ENCODE measurements around the gene KANK3.
A peak's percentile ranks its signal among the peaks of the same experiment; 100 is the strongest.
"Not testable (repeated sequence)": the region's sequence is repeated elsewhere in the genome, so short reads cannot be mapped to it uniquely, and the experiment has no call there.

The KANK3 gene

GRCh38 chr19:8342684-8343482 is at the start of gene KANK3:
Gene KANK3, minus strand, starts transcription at chr19:8343262. Its CDS starts 5,434 bp downstream, at chr19:8337828.
- DNase-seq: peak; percentile 96

- no peak for DNase-seq
Measured at GRCh38 chr19:8392017-8392591, 49.0 kb upstream of the KANK3 start.

DNA sequence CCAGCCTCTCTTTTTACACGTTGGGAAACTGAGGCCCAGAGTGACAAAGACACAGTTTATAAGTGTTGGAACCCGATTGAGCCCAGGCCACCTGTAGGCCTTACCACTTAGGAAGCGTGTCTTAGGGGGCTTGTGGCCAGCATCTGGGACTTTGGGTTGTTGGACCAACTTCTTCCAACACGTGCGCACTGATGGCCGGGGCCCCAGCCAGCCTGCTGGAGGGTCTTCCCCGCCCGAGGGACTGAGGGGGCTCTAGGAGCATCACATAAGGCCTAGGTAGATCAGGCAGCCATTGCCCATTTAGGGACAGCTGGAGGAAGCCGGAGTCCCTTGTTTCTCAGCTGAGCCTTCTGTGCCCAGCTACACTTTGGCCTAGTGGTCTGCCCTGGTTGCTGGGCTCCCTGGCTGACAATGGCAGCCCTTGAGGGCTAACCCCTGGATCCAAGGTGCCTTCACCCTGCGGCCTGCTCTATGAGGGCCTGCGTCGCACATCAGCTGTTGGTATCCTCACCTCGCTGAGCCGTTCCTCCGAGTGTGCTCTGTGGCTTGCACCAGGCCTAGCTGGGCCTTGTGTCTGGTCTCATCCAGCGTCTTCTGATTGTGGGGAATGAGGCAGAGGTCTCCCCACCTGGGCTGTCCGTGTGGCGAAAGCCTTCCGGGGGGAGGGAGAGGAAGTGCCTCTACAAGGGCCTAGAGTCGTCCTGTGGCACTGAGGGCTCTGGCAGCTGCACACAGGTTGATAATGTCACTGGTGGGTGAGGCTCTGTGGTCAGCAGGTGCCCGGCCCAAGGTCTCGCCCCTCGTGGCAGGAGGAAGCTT is 48.3 kb upstream of the KANK3 start:
- DNase-seq: no peak

DNA sequence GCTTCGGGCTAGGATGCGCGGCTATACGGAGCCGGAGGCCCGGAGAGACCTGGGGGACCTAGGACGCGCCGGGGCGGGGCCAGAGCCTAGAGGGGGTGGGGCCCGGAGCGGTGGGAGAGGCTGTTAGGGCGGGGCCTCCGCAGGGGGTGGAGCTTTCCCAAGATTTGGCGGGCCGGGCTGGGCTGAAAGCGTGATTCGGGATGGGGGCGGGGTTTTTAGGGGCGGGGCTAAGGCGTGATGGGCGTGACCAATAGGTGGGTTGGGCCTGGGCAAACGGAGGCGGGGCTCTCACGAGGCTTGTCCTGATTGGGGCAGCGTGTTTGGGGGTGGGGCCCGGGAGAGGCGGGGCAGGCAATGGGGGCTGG is 47.5 kb upstream of the KANK3 start:
- peak; percentile 99 for DNase-seq

DNA sequence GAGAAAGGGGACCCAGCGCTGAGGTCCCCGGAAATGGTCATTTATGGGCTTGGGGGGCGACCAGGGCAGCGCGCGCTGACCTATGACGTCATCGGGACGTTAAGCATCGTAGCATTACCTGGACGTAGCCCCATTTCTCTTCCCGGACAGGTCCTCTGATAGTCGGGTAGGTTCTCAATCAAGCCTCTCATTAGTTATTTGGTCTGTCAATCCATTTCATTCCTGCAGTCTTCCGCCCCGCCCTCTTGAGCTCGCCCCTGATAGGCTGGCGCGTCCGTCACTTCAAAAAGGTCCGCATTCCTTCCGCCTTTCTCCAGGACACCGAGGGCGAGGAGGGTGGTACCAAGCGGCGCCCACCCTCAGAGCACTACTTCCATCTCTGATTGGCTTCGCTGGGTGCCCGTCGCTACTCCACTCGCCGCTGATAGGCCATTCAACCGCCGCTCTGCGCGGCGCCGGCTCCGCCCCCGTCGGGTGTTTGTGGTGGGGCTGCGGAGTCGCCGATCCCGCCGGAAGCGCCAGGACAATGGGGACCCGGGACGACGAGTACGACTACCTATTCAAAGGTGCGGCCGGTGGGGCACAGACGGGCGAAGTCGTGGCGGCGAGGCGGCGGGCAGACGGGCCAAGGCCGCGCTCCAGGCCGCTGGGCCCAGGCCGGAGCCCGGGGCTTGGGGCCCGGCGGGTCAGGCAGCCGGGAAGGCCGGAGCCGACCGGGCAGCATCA is 47.0 kb upstream of the KANK3 start, which contains the start of gene RAB11B:
Gene RAB11B (plus strand): TSS at position 470 of the 726 bp plus-strand sequence. CDS start 57 bp downstream, at position 527.
- DNase-seq: peak; percentile 98

DNA sequence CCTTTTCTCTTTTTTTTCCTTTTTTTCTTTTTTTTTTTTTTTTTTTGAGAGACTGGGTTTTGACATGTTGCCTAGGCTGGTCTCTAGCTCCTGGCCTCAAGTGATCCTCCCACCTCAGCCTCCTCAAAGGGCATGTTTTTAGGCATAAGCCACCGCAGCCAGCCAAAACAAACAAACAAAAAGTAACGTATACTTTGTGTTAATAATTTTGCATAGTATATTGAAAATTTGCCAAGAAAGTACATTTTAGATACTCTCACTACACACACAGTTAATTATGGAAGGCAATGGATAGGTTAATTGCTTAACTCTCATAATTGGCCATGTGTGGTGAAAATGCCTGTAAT is 45.5 kb upstream of the KANK3 start:
- DNase-seq: no peak

DNA sequence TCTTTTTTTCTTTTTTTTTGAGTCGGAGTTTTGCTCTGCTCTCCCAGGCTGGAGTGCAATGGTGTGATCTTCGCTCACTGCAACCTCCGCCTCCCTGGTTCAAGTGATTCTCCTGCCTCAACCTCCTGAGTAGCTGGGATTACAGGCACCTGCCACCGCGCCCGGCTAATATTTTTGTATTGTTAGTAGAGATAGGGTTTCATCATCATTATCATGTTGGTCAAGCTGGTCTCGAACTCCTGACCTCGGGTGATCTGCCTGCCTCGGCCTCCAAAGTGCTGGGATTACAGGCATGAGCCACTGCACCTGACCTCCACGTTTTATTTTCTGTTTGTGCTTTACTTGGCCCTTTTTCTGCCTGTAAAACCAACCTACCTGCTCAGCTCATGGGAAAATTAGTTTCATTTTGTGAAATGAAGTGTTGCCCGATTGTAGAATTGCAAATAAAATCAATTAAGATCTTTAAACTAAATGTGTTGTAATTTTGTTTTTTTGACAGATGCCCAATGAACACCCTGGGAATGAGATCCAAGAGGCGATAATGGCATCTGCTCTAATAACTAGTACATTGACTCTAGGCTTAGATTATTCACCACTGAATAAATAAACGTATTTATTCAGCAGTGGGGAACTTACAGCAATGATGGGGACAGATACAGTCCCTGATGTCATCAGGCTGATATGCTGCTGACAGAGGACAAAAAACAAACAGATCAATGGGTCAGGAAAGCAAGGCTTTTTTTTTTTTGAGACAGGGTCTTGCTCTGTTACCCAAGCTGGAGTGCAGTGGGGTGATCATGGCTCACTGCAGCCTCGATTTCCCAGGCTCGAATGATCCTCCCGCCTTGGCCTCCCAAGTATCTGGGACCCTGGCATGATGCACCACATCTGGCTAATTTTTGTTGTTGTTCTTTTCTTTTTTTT is 44.9 kb upstream of the KANK3 start:
- no peak for DNase-seq

DNA sequence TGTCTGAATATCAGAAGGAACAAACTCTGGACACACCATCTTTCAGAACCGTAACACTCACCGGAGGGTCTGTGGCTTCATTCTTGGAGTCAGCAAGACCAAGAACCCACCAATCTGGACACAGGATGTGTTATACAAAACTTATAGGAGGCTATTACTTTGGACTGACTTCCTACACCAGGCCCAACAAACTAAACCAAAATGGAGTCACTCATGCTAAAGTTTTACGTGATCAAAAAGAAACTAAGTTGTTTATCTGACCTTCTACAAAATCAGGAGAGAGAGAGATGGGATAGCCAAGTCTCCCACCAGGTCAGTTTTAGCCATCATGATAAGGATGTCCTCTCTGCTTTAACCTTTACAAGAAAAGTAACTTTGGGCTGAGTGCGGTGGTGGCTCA is 43.9 kb upstream of the KANK3 start:
- DNase-seq: no peak

GRCh38 chr19:8386419-8386818 is 43.4 kb upstream of the KANK3 start:
- not testable (repeated sequence) for DNase-seq

GRCh38 chr19:8385566-8385965 is 42.5 kb upstream of the KANK3 start:
- DNase-seq: not testable (repeated sequence)

DNA sequence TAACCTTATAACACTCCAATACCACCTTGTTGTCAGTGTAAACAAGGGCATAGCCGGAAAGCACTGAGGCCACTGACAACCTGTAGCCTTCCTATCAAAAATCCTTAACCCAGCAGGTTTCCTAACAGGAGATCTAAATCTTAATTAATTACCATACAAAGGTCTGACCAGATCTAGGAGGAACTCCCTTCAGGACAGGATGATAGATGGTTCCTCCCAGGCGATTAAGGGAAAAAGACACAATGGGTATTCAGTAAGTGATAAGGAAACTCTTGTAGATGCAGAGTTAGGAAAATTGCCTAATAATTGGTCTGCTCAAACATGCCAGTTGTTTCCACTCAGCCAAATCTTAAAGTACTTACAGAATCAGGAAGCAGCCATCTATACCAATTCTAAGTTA is 42.0 kb upstream of the KANK3 start:
- not testable (repeated sequence) for DNase-seq

GRCh38 chr19:8384569-8384968 is 41.5 kb upstream of the KANK3 start:
- not testable (repeated sequence) for DNase-seq

GRCh38 chr19:8379156-8379891 is 36.3 kb upstream of the KANK3 start:
- DNase-seq: not testable (repeated sequence)

DNA sequence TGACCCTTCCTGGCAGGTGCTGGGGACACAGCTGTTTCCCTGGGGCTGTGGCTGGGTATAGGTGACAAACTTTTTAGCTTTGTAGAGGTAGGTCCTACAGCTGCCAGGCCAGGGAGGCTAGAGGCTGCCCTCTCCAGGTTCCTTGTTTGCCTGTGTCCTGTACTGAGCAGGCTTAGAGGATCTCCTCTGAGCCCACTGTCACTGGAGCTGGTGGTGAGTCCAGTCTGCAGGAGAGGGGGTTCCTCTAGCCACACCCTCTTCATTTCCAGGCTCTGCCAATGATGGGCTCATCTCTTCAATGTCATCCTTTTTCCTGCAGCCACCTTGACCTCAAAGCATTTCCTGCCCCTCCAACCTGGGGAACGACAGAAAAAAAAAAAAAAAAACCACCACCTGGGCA is 34.5 kb upstream of the KANK3 start:
- DNase-seq: no peak

- not testable (repeated sequence) for DNase-seq
Measured at GRCh38 chr19:8376373-8376974, 33.4 kb upstream of the KANK3 start.

DNA sequence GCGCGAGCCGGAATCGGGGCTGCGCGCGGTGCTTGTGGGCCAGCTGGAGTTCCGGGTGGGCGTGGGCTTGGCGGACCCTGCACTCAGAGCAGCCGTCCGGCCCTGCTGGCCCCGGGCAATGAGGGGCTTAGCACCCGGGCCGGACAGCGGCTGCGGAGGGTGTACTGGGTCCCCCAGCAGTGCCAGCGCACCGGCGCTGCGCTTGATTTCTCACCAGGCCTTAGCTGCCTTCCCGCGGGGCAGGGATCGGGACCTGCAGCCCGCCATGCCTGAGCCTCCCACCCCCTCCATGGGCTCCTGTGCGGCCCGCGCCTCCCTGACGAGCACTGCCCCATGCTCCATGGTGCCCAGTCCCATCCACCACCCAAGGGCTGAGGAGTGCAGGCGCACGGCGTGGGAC is 32.7 kb upstream of the KANK3 start:
- not testable (repeated sequence) for DNase-seq

DNA sequence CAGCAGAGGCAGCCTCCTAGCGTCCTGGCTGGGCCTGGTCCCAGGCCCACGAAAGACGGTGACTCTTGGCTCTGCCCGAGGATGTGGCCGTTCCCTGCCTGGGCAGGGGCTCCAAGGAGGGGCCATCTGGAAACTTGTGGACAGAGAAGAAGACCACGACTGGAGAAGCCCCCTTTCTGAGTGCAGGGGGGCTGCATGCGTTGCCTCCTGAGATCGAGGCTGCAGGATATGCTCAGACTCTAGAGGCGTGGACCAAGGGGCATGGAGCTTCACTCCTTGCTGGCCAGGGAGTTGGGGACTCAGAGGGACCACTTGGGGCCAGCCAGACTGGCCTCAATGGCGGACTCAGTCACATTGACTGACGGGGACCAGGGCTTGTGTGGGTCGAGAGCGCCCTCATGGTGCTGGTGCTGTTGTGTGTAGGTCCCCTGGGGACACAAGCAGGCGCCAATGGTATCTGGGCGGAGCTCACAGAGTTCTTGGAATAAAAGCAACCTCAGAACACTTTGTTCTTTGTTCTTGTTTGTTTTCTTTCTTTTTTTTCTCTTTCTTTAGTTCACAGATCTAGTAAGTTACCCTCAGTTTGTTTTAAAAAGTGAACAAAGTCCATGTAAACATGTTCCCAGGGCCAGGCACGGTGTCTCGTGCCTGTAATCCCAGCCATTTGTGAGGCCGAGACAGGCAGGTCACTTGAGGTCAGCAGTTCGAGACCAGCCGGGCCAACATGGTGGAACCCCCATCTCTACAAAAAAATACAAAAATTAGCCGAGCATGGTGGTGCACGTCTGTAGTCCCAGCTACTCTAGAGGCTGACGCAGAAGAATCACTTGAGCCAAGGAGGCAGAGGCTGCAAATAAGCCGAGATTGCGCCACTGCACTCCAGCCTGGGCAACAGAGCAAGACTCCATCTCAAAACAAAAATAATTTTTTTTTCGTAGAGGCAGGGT is 31.1 kb upstream of the KANK3 start:
- DNase-seq: no peak

GRCh38 chr19:8371011-8371804 is 28.1 kb upstream of the KANK3 start:
- DNase-seq: no peak

Measured in stimulated activated CD8-positive, alpha-beta memory T cell treated with anti-CD3 and anti-CD28 coated beads, Interleukin-4, amount 100 ng/mL, for 48 hours (primary cell).